Neural cell (in vitro differentiated cells): ENCODE measurements around the gene ATP1B4. TPM values are rescaled to one million over a fixed set of nuclear protein-coding genes. Genes with fewer than 3 reads are reported as not detected.

Experiments
- H2AFZ ChIP-seq: fragments of 200-600, 300-800 bp; sonication (generic), shearing (Covaris generic); 2 replicates; pipeline ENCODE4 v1.6.0; 2014; ENCODE audit warnings: low read depth, mild to moderate bottlenecking, antibody characterized with exemption, low read length, moderate library complexity
- H3F3A ChIP-seq: fragments of 200-600 bp; shearing (Covaris generic); 2 replicates; pipeline ENCODE4 v1.6.1; 2016; ENCODE audit warnings: mild to moderate bottlenecking, moderate library complexity, mixed read lengths, antibody characterized with exemption, low read length; ENCODE audit not compliant: insufficient read depth, poor library complexity, severe bottlenecking
- H3K27ac ChIP-seq: fragments of 200-600, 300-800 bp; sonication (generic), shearing (Covaris generic); 2 replicates; pipeline ENCODE4 v1.5.1; 2014; ENCODE audit warnings: mild to moderate bottlenecking, low read length, moderate library complexity
- H3K27me3 ChIP-seq: fragments of 300-800, 200-600 bp; sonication (generic), shearing (Covaris generic); 2 replicates; pipeline ENCODE4 v1.6.0; 2014; ENCODE audit warnings: mild to moderate bottlenecking, low read depth, low read length, moderate library complexity; ENCODE audit not compliant: insufficient read depth
- H3K36me3 ChIP-seq: fragments of 300-800, 200-600 bp; sonication (generic), shearing (Covaris generic); 2 replicates; pipeline ENCODE4 v1.5.1; 2014; ENCODE audit warnings: mild to moderate bottlenecking, antibody characterized with exemption, low read length, moderate library complexity; ENCODE audit not compliant: insufficient read depth
- H3K4me2 ChIP-seq: fragments of 300-800, 200-600 bp; sonication (generic), shearing (Covaris generic); 2 replicates; pipeline ENCODE4 v1.6.0; 2014; ENCODE audit warnings: mild to moderate bottlenecking, low read length
- H3K4me3 ChIP-seq: fragments of 300-800, 200-600 bp; sonication (generic), shearing (Covaris generic); 2 replicates; pipeline ENCODE4 v1.5.1; 2014; ENCODE audit warnings: mild to moderate bottlenecking, low read length, moderate library complexity
- H3K79me2 ChIP-seq: fragments of 200-600 bp; shearing (Covaris generic); replicated peaks from 2 replicates; pipeline ENCODE4 v1.6.0; 2014; ENCODE audit warnings: mild to moderate bottlenecking, low read length, moderate library complexity; ENCODE audit not compliant: insufficient read depth
- H3K9ac ChIP-seq: fragments of 300-800, 200-600 bp; sonication (generic), shearing (Covaris generic); 2 replicates; pipeline ENCODE4 v1.6.1; 2016; ENCODE audit warnings: mild to moderate bottlenecking, low read length, mixed read lengths
- H3K9me2 ChIP-seq: fragments of 200-600 bp; shearing (Covaris generic); 2 replicates; pipeline ENCODE4 v1.6.1; 2016; ENCODE audit warnings: mild to moderate bottlenecking, low read length, mixed read lengths; ENCODE audit not compliant: insufficient read depth
- H3K9me3 ChIP-seq: fragments of 200-600, 300-800 bp; sonication (generic), shearing (Covaris generic); 2 replicates; pipeline ENCODE4 v1.6.1; 2016; ENCODE audit warnings: mild to moderate bottlenecking, mixed run types, low read length, moderate library complexity, mixed read lengths
- H4K20me1 ChIP-seq: fragments of 200-600 bp; shearing (Covaris generic); 2 replicates; pipeline ENCODE4 v1.6.1; 2016; ENCODE audit warnings: mild to moderate bottlenecking, mixed run types; ENCODE audit not compliant: insufficient read depth
- CTCF ChIP-seq: fragments of 450-650 bp; IDR thresholded peaks from 2 replicates; pipeline ENCODE4 v1.5.1; 2014; ENCODE audit warnings: antibody characterized with exemption, mild to moderate bottlenecking, moderate library complexity; ENCODE audit not compliant: poor library complexity, severe bottlenecking
- EP300 ChIP-seq: fragments of 450-650 bp; conservative IDR thresholded peaks from 2 replicates; pipeline ENCODE4 v1.6.1; 2014; ENCODE audit warnings: antibody characterized with exemption, mild to moderate bottlenecking, moderate library complexity; ENCODE audit not compliant: poor library complexity, severe bottlenecking
- EZH2 ChIP-seq: fragments of 200-600, 300-800 bp; shearing (Covaris generic), sonication (generic); IDR thresholded peaks from 2 replicates; pipeline ENCODE4 v1.6.1; 2014; ENCODE audit warnings: antibody characterized with exemption, low read length, borderline replicate concordance, mild to moderate bottlenecking; ENCODE audit not compliant: insufficient read depth, poor library complexity, severe bottlenecking
- MXI1 ChIP-seq: fragments of 450-650 bp; conservative IDR thresholded peaks from 2 replicates; pipeline ENCODE4 v1.6.1; 2014; ENCODE audit warnings: antibody characterized with exemption, mild to moderate bottlenecking; ENCODE audit not compliant: poor library complexity, severe bottlenecking
- POLR2AphosphoS5 ChIP-seq: IDR thresholded peaks from 2 replicates; pipeline ENCODE4 v1.6.1; 2012
- RAD21 ChIP-seq: fragments of 450-650 bp; conservative IDR thresholded peaks from 2 replicates; pipeline ENCODE4 v1.6.1; 2014; ENCODE audit warnings: antibody characterized with exemption, mild to moderate bottlenecking, moderate library complexity
- REST ChIP-seq: IDR thresholded peaks from 2 replicates; pipeline ENCODE4 v1.6.1; 2012; ENCODE audit warnings: borderline replicate concordance
- SMC3 ChIP-seq: fragments of 450-650 bp; conservative IDR thresholded peaks from 2 replicates; pipeline ENCODE4 v1.6.1; 2014; ENCODE audit warnings: antibody characterized with exemption, mild to moderate bottlenecking, moderate library complexity; ENCODE audit not compliant: poor library complexity
- TAF1 ChIP-seq: IDR thresholded peaks from 2 replicates; pipeline ENCODE4 v1.6.1; 2012; ENCODE audit warnings: low read depth
- polyA plus RNA-seq: library from polyadenylated mRNA; depleted of rRNA; stranded (reverse); fragments of >200 nt; gene quantifications from 2 replicates; pipeline ENCODE4 v1.2.3, GENCODE V29; 2014

ATP1B4 gene
- polyA plus RNA-seq, 1 donor from 2014 or later: not detected

GRCh38 chrX:120426599-120426998 is 64.7 kb downstream of the ATP1B4 start:
- no peak overlapping the region for H2AFZ ChIP-seq
- no peaks in the 10 kb centered on the region for H3K9me2 ChIP-seq
- no peak overlapping the region for H3K4me2 ChIP-seq
- H3K79me2 ChIP-seq: no peaks in the 10 kb centered on the region
- H3K9ac ChIP-seq: no peak overlapping the region
- H3F3A ChIP-seq: no peaks in the 10 kb centered on the region
- no peak overlapping the region for H3K4me3 ChIP-seq
- H4K20me1 ChIP-seq: no peaks in the 10 kb centered on the region
- no peaks in the 10 kb centered on the region for H3K36me3 ChIP-seq
- H3K27me3 ChIP-seq: no peaks in the 10 kb centered on the region
- H3K9me3 ChIP-seq: no peaks in the 10 kb centered on the region
- H3K27ac ChIP-seq: no peak overlapping the region
- TF ChIP-seq SMC3: no peak
- no peak for TF ChIP-seq EZH2
- no peak for TF ChIP-seq REST
- no peak for TF ChIP-seq CTCF
- TF ChIP-seq RAD21: no peak
- TF ChIP-seq TAF1: no peak
- TF ChIP-seq POLR2AphosphoS5: no peak
- no peak for TF ChIP-seq MXI1
- no peak for TF ChIP-seq EP300

GRCh38 chrX:120428309-120428708 is 66.4 kb downstream of the ATP1B4 start:
- Histone ChIP-seq H3K79me2 (no peaks in the 10 kb centered on the region), H2AFZ (no peak overlapping the region), H3K4me3 (no peak overlapping the region), H3K9me3 (no peaks in the 10 kb centered on the region), H3K9me2 (no peaks in the 10 kb centered on the region), H4K20me1 (no peaks in the 10 kb centered on the region), H3K27ac (no peak overlapping the region), H3K27me3 (no peaks in the 10 kb centered on the region), H3K36me3 (no peaks in the 10 kb centered on the region), H3F3A (no peaks in the 10 kb centered on the region), H3K9ac (no peak overlapping the region), H3K4me2 (no peak overlapping the region)
- no peak for TF ChIP-seq RAD21
- no peak for TF ChIP-seq EP300
